ENCODE data around the gene BUD13. TPM values are rescaled to one million over a fixed set of nuclear protein-coding genes. Genes with fewer than 3 reads are reported as not detected.
"Not testable (repeated sequence)": the region's sequence is repeated elsewhere in the genome, so short reads cannot be mapped to it uniquely, and the experiment has no call there.

Gene BUD13
- total RNA-seq, 2 experiments from 2014 or later = 32.1 to 33.0 TPM

DNA sequence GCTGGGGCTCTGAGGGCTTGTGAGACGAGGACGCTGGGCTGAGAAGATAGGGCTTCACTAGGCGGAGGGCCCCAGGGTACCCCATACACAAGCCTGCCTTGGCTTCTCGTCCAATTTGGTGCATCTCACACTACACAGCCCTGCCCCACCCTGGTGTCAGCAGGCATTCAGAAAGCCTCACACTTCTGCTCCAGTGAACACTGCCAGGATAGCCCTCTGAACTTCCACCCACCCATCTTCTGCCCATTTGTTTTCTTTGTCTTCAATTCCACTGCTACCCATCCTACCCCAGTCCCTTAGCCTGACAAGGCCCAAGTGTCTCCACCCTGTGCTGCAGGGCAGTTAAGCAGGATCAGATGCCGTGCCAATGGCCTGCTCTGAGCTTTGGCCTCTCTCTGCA, 1.9 kb upstream of the BUD13 start:
- H3K27me3 Mint-ChIP-seq = no peaks in the 10 kb centered on the region
- no peak for DNase-seq
- no peaks in the 10 kb centered on the region for H3K9me3 Mint-ChIP-seq
- H3K27ac Mint-ChIP-seq = peak overlapping the region; percentile 57
- no peak for ATAC-seq (ENCODE audit: low read depth)
- H3K36me3 Mint-ChIP-seq = peaks cover 38% of the 10 kb centered on the region
- H3K4me1 Mint-ChIP-seq = peaks cover 38% of the 10 kb centered on the region
- H3K4me3 Mint-ChIP-seq = peak overlapping the region; percentile 22
- POLR2A ChIA-PET = interaction anchor here (1.9 to 5.0 kb wide), 2 partner anchors 12 to 79 kb away, joined by 4 to 26 read pairs; partner anchors contain the start of gene ZPR1

DNA sequence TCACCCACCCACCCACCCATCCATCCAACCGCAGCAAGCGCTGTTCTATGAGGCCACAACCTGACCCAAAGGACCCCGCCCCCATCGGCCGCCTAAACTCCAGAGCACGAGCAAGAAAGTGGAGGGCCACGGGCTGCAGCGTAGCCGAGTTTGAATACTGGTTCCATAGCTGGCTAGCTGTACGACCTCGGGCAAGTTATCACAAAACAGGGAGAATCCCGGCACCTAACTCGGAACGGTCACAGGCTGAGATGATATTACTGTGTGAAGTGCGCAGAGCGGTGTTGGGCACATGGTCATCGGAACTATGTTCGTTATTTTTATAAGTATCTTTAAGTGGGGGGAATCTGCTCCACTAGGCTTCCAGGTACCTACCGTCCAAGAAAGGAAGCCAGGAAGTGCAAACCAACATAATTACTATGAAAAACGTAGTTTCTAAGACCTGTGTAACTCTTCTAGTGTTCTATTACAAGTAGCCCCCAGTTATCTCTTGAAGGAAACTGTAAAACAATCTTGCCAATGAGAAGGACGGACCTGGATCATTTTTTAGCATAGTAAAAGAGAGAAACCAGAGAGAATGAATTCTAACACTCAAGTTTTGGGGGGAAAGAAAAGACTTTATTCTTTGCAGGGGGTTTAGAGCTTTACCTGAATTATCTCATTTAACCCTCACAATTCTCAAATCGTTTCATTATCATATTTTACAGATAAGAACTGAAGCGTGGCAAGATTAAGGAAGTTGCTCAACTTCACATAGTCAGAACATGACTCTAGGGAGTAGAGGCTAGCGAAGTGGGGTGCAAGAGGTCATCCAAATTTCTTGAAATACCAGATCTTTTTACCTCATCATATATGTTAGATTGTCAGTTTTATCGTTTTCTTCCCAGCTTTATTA, 663 bp upstream of the BUD13 start:
- POLR2A ChIA-PET = interaction anchor here (1.0 to 5.0 kb wide), 8 partner anchors 10 to 406 kb away, joined by 3 to 26 read pairs (median 6); partner anchors contain the start of genes PAFAH1B2, SIDT2 and ZPR1
- Mint-ChIP-seq H3K27me3 (no peaks in the 10 kb centered on the region), H3K4me3 (peak overlapping the region; percentile 96), H3K36me3 (peaks cover 32% of the 10 kb centered on the region), H3K4me1 (peaks cover 38% of the 10 kb centered on the region), H3K27ac (peak overlapping the region; percentile 95), H3K9me3 (no peaks in the 10 kb centered on the region)
- peak; percentile 34 for ATAC-seq (ENCODE audit: low read depth)
- DNase-seq = no peak

DNA sequence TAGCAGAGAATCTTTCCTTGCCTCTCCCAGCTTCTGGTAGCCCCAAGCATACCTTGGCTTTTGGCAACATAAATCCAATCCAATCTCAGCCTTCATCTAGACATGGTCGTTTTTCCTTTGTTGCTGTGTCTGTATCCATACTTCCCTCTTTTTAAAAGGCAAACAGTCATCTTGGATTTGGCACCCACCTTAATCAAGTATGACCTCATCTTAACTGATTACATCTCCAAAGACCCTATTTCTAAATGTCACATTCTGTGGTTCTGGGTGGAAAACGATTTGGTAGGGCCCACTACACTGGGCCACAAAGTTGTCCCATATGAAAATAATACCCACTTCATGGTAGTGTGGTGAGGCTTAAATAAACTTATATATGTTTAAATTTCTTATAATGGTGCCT, 852 bp downstream of the BUD13 start:
- Mint-ChIP-seq H3K27me3 (no peaks in the 10 kb centered on the region), H3K4me1 (peaks cover 33% of the 10 kb centered on the region), H3K4me3 (peak overlapping the region; percentile 96), H3K9me3 (no peaks in the 10 kb centered on the region), H3K27ac (peak overlapping the region; percentile 95), H3K36me3 (peaks cover 18% of the 10 kb centered on the region)
- ATAC-seq (ENCODE audit: low read depth) (no peak), DNase-seq (no peak)
- POLR2A ChIA-PET = interaction anchor here (0.8 to 5.0 kb wide), 5 partner anchors 15 to 459 kb away, joined by 3 to 26 read pairs (median 11); partner anchors contain the start of genes PAFAH1B2 and ZPR1

DNA sequence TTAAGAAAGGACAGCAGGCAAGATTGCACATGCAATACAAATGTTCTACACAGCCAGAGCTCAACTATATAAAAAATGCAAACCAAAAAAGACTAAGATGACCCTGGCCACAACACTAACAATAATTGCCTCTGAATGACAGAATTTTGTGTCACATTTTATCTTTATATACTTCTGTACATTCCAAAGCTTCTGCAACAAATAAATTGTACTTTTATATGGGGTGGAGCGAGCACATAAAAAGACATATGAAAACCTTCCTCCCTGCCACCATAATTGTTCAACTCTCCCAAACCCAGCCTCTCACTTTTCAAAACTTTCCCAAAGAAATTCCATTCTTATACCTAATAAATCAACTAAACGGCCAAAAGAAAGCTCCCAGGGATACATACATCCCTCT, 10.7 kb downstream of the BUD13 start:
- Mint-ChIP-seq H3K27ac (no peak overlapping the region), H3K4me1 (peaks cover 2% of the 10 kb centered on the region), H3K27me3 (no peaks in the 10 kb centered on the region), H3K36me3 (peaks cover 23% of the 10 kb centered on the region), H3K9me3 (no peaks in the 10 kb centered on the region), H3K4me3 (no peak overlapping the region)
- DNase-seq (no peak), ATAC-seq (ENCODE audit: low read depth) (no peak)
- POLR2A ChIA-PET = no interaction called here

DNA sequence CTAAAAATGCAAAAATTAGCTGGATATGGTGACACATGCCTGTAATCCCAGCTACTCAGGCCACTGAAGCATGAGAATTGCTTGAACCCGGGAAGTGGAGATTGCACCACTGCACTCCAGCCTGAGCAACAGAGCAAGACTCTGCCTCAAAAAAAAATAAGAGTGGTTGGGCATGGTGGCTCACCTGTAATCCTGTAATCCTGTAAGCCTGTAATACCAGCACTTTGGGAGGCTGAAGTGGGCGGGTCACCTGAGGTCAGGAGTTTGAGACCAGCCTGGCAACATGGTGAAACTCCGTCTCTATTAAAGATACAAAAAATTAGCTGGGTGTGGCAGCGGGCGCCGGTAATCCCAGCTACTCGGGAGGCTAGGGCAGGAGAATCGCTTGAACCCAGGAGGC, 16.7 kb downstream of the BUD13 start:
- peaks cover 33% of the 10 kb centered on the region for H3K36me3 Mint-ChIP-seq
- H3K9me3 Mint-ChIP-seq; DNase-seq; POLR2A ChIA-PET; H3K4me3 Mint-ChIP-seq; ATAC-seq (ENCODE audit: low read depth); H3K27me3 Mint-ChIP-seq; H3K4me1 Mint-ChIP-seq; H3K27ac Mint-ChIP-seq: not testable (repeated sequence)

DNA sequence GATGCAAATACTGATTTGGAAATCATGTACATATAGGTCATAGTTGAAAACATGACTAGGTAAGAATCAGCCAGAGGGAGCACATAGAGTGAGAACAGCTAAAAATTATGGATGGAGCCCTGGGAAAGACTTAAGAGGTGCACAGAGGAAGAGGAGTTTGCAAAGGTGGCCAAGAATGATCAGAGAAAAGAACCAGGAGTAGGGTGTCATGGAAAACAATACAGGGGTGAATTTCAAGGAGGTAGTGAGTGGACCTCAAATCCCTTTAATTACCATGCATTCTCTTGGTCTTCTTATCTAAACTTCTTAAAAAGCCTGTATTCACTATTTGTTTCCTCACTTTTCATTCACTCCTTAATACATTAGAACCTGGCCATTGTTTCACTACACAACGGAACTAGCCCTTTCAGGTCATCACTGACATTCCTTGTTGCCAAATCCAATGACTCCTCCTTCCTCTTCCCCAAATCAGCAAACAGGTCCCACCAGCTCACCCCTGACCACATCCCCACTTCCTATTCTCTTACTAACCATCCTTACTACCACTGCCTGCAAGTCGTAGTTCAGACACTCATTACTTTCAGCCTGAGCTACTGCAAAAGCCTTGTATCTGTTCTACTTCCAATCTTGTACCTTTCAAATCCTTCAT, 22.6 kb downstream of the BUD13 start:
- H3K36me3 Mint-ChIP-seq = peaks cover 22% of the 10 kb centered on the region
- no peak overlapping the region for H3K27ac Mint-ChIP-seq
- H3K9me3 Mint-ChIP-seq = no peaks in the 10 kb centered on the region
- no peak for DNase-seq
- H3K4me1 Mint-ChIP-seq = peaks cover 2% of the 10 kb centered on the region
- no peak for ATAC-seq (ENCODE audit: low read depth)
- no peak overlapping the region for H3K4me3 Mint-ChIP-seq
- POLR2A ChIA-PET = no interaction called here
- H3K27me3 Mint-ChIP-seq = no peaks in the 10 kb centered on the region

DNA sequence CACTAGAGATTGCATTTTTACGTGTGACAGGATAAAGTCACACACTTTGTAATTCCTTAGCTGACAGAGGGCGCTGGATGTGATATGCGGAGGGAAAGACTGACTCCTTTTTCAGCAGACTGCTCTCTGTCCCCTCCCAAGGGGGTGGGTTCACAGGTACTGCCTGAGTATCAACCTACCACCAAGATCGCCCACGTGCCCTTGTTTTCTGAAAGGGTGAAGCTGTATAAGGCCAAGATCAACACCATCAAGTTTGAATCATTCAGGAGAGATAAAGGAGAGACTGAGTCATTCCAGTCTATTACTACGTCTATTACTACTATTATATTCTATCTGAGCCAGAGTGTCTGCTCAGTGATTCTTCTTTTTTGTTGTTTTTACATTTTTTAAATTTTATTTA, 30.7 kb downstream of the BUD13 start:
- no peaks in the 10 kb centered on the region for H3K9me3 Mint-ChIP-seq
- peaks cover 7% of the 10 kb centered on the region for H3K4me1 Mint-ChIP-seq
- no peak for DNase-seq
- H3K4me3 Mint-ChIP-seq = no peak overlapping the region
- H3K36me3 Mint-ChIP-seq = peaks cover 5% of the 10 kb centered on the region
- no peaks in the 10 kb centered on the region for H3K27me3 Mint-ChIP-seq
- no peak for ATAC-seq (ENCODE audit: low read depth)
- POLR2A ChIA-PET = no interaction called here
- H3K27ac Mint-ChIP-seq = no peak overlapping the region

DNA sequence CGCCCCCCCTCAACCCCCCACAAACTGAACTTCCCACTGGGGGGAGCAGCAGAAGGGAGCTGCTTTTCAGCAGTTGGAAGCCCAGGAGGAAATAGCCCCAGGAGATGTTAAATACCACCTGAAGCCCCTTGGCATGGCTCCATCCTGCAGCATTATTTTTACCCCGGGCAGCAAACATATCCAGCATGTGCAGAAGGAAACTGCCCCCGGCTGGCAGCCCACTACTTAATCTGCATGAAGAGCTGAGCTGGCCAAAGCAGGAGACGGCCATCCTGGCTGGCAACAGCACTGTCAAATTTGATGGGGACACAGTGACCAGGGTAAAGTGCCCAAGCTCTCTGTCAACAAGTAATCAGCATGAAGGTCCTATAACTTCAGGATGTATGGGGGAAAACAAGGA, 32.0 kb downstream of the BUD13 start:
- no peaks in the 10 kb centered on the region for H3K27me3 Mint-ChIP-seq
- no peak for DNase-seq
- peaks cover 4% of the 10 kb centered on the region for H3K36me3 Mint-ChIP-seq
- POLR2A ChIA-PET = no interaction called here
- ATAC-seq (ENCODE audit: low read depth) = no peak
- no peak overlapping the region for H3K27ac Mint-ChIP-seq
- H3K4me1 Mint-ChIP-seq = peaks cover 7% of the 10 kb centered on the region
- no peak overlapping the region for H3K4me3 Mint-ChIP-seq
- H3K9me3 Mint-ChIP-seq = no peaks in the 10 kb centered on the region

DNA sequence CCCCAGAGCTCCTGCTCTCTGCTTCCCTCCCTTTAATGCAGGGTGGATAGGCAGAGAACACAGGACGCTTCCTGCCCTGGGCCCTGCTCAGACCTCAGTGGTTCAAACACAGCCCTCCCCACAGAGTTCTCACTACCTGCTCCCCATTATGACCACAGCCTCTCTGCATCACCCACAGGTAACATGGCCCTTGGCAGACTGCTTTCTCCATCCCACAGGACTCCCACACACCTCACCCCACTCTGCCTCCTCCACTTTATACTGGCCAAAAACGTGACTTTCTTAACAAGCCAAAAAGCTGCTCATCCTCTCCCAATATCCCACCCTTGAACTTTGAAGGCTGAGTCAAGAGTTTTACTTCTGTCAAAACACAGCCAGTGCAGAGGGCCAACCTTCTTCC, 33.8 kb downstream of the BUD13 start:
- ATAC-seq (ENCODE audit: low read depth) = no peak
- POLR2A ChIA-PET = no interaction called here

DNA sequence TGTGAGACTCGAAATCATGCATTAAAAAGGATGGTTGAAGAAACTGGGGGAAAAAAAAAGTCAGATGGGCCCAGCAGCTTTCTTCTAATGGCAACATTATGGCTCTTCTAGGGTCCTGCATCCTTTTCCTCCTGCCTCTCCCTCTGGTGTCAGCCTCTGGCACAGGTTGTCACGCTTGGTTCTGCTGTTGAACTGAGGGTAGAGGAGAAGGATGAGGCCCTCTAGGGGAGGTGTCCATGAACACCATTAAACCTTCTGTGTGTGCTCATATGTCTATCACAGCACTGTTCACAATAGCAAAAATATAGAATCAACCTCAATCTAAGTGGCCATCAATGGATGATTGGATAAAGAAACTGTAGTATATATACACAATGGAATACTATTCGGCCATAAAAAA, 36.0 kb downstream of the BUD13 start:
- DNase-seq (no peak), ATAC-seq (ENCODE audit: low read depth) (no peak)
- Mint-ChIP-seq H3K4me1 (peaks cover 15% of the 10 kb centered on the region), H3K27ac (no peak overlapping the region), H3K36me3 (peaks cover 2% of the 10 kb centered on the region), H3K9me3 (no peaks in the 10 kb centered on the region), H3K4me3 (no peak overlapping the region), H3K27me3 (no peaks in the 10 kb centered on the region)
- POLR2A ChIA-PET = no interaction called here

More for the DNA sequence above, 33.8 kb downstream of the BUD13 start:
- no peaks in the 10 kb centered on the region for H3K27me3 Mint-ChIP-seq
- H3K4me1 Mint-ChIP-seq = peaks cover 9% of the 10 kb centered on the region
- H3K9me3 Mint-ChIP-seq = no peaks in the 10 kb centered on the region
- DNase-seq = no peak
- peaks cover 2% of the 10 kb centered on the region for H3K36me3 Mint-ChIP-seq
- H3K4me3 Mint-ChIP-seq = no peak overlapping the region
- peak overlapping the region; percentile 17 for H3K27ac Mint-ChIP-seq

DNA sequence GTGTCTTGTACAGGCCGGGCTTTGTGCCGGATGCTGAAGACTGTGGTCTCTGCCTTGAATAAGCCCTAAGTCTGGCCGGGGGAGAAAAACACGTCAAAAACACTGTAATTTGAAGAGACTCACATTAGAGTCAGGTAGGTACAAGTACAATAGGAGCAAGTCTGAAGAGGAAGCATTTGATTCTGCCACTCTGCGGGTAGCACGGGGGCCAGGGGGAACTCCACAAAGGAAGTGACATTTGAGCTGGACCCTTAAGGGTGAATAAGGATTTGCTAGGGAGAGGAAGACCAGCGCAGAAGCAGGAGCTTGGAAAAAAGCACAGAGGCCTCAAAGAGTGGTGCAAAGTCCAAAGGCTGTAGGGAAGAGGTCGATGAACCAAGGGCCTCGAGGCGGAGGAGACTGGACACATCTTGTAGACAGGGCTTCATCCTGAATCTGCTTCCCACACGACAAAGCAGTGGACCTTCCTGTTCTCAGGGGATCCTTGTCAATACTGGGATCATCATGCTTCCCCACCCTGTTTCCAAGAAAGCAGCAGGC, 38.7 kb downstream of the BUD13 start:
- H3K27ac Mint-ChIP-seq = no peak overlapping the region
- no peak overlapping the region for H3K4me3 Mint-ChIP-seq
- ATAC-seq (ENCODE audit: low read depth) (no peak), DNase-seq (no peak)
- POLR2A ChIA-PET = no interaction called here
- peaks cover 11% of the 10 kb centered on the region for H3K4me1 Mint-ChIP-seq
- H3K36me3 Mint-ChIP-seq = peaks cover 2% of the 10 kb centered on the region
- H3K9me3 Mint-ChIP-seq = no peaks in the 10 kb centered on the region
- H3K27me3 Mint-ChIP-seq = no peaks in the 10 kb centered on the region

DNA sequence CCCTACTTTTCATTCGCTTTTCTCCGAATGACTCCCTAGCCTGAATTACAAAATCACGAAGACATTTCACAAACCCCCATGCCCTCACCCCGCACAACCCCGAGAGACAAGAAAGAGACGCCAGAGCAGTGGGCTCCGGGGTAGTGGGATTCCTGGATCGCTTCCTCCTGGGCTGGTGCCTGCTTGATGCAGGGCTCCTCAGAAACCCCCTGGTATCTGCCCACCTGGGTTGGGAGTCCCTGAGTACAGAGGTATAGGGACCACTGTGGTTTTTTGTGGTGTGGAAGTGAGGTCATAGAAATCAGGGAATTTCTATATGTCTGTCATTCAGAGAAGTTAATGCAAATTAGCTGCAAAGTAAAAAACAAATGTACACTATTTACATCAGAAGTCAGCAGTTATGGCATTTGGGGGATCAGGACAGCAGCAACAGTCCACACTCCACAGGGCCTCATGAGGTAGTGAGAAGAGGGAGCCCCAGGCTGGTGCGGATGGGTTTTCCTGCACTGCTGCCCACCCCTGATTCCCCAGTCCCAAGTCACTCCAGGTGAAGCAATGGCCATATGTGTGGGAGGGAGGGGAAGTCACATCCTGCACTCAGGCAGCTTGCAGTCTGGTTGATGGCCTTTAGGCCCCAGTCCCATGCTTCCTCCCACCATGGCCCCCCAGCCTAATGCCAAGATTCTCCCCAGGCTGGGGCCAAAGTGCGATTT, 39.6 kb downstream of the BUD13 start:
- POLR2A ChIA-PET = no interaction called here
- Mint-ChIP-seq H3K9me3 (no peaks in the 10 kb centered on the region), H3K27ac (no peak overlapping the region), H3K27me3 (no peaks in the 10 kb centered on the region), H3K36me3 (peaks cover 2% of the 10 kb centered on the region), H3K4me1 (peaks cover 8% of the 10 kb centered on the region), H3K4me3 (no peak overlapping the region)
- no peak for DNase-seq
- no peak for ATAC-seq (ENCODE audit: low read depth)

Data from activated naive CD8-positive, alpha-beta T cell treated with anti-CD3 and anti-CD28 coated beads, Interleukin-2, amount 10 ng/mL, durations not matched to agents 7 days and 5 days (primary cell).